Right lobe of liver (tissue), 6 donors: ENCODE data around the gene CELSR1. TPM values are rescaled to one million over a fixed set of nuclear protein-coding genes. Genes with fewer than 3 reads are reported as not detected.

Source experiments
- ATAC-seq, 4 donors: fragments of 200-7000 bp; cut with Tn5 transposase; one replicate each; pipeline ENCODE4 v1.9.1; 2020; ENCODE audit warnings: mild to moderate bottlenecking in 4 of 4, moderate library complexity in 4 of 4
- DNase-seq, 3 donors: peaks; one replicate each; pipeline ENCODE4 v3.0.0-alpha.2; 2020
- H3K27ac ChIP-seq, 3 donors: fragments of 200-600 bp; one replicate each; pipeline ENCODE4 v1.8.0; 2022
- H3K27me3 ChIP-seq, 2 donors: fragments of 200-600 bp; one replicate each; pipeline ENCODE4 v1.8.0; 2022
- H3K36me3 ChIP-seq, 4 donors: fragments of 200-600 bp; sonication (generic) in 1 of 4; one replicate each; pipeline versions ENCODE4 v1.5.1 to v1.8.0; 2017 to 2022; ENCODE audit warnings: control low read depth in 1 of 4
- H3K4me1 ChIP-seq, 4 donors: fragments of 200-600 bp; sonication (generic) in 1 of 4; one replicate each; pipeline versions ENCODE4 v1.5.1 to v1.8.0; 2017 to 2022; ENCODE audit warnings: control low read depth in 1 of 4
- H3K4me3 ChIP-seq, 3 donors: fragments of 200-600 bp; one replicate each; pipeline ENCODE4 v1.8.0; 2022
- H3K9me3 ChIP-seq, 4 donors: fragments of 200-600 bp; sonication (generic) in 1 of 4; one replicate each; pipeline versions ENCODE4 v1.5.1 to v1.8.0; 2017 to 2022; ENCODE audit warnings: control low read depth in 1 of 4
- POLR2A ChIP-seq: fragments of 450-650 bp; IDR thresholded peaks from one replicate; pipeline ENCODE4 v1.6.1; 2017; ENCODE audit warnings: antibody characterized with exemption, mild to moderate bottlenecking
- WGBS: methylation state at CpG from one replicate; pipeline ENCODE4 v1.1.6; 2018; ENCODE audit warnings: low coverage, low lambda C conversion rate; ENCODE audit not compliant: insufficient coverage; ENCODE audit errors: missing lambda C conversion rate; 5-methylcytosine and 5-hydroxymethylcytosine counted together
- intact Hi-C, 2 donors: fragments of 100-400 bp; cut with DNase I; formaldehyde crosslinking; loops; one replicate each; pipeline versions ENCODE4 v1.11.2 to v1.14.1; 2022
- total RNA-seq, 6 experiments: library from RNA; depleted of rRNA in 2 of 6; stranded (reverse); fragments of >200 nt in 2 of 6; fragmentation: NEBNext Ultra II Directional in 3 of 6; extraction: Animal tissue kit (Norgen Biotek cat#: 25700) in 3 of 6; gene quantifications; one replicate each; pipeline versions ENCODE4 v1.1.0 to v1.2.4, GENCODE V29; 2016 to 2023
- TF ChIP-seq, protein P1 (sequence below), 4 donors: fragments of 200-600 bp in 3 of 4; fragments of 450-650 bp in 1 of 4; IDR thresholded peaks; one replicate each; pipeline versions ENCODE4 v1.5.1 to v1.8.0; 2016 to 2022; ENCODE audit warnings: antibody characterized with exemption in 4 of 4, mild to moderate bottlenecking in 2 of 4
- donor health status: DM: no; HTN: yes; CAD: no.
- donor health status: DM: no; HTN: no; CAD: no.
- donor health status: DM: no; HTN: no; CAD: no.
- donor health status: DM: no; HTN: yes; CAD: no.
- donor health status: DM: no; HTN: yes; CAD: no.

The CELSR1 gene
- total RNA-seq, 6 experiments from 2014 or later = 2.9 to 8.2 (median 5.0) TPM

GRCh38 chr22:46381142-46381541, 156.3 kb downstream of the CELSR1 start:
- H3K4me1 ChIP-seq = peaks cover 0 to 41% (median 12%) of the 10 kb centered on the region in 4 donors
- H3K36me3 ChIP-seq = no peaks in the 10 kb centered on the region
- peak in 1 of 3 donors; percentile 37 for DNase-seq
- no peak overlapping the region for H3K27ac ChIP-seq
- no peak for TF ChIP-seq POLR2A
- TF ChIP-seq, protein P1, sequence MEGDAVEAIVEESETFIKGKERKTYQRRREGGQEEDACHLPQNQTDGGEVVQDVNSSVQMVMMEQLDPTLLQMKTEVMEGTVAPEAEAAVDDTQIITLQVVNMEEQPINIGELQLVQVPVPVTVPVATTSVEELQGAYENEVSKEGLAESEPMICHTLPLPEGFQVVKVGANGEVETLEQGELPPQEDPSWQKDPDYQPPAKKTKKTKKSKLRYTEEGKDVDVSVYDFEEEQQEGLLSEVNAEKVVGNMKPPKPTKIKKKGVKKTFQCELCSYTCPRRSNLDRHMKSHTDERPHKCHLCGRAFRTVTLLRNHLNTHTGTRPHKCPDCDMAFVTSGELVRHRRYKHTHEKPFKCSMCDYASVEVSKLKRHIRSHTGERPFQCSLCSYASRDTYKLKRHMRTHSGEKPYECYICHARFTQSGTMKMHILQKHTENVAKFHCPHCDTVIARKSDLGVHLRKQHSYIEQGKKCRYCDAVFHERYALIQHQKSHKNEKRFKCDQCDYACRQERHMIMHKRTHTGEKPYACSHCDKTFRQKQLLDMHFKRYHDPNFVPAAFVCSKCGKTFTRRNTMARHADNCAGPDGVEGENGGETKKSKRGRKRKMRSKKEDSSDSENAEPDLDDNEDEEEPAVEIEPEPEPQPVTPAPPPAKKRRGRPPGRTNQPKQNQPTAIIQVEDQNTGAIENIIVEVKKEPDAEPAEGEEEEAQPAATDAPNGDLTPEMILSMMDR (IDR thresholded peaks at IDR 0.05) = no peak
- ATAC-seq = no peak
- intact Hi-C loops = loop anchor here in 1 of 2 donors (10.0 kb wide), 1 partner anchor 164 kb away; no protein-coding TSS in a partner anchor
- H3K4me3 ChIP-seq = no peak overlapping the region
- H3K9me3 ChIP-seq = no peaks in the 10 kb centered on the region
- WGBS = 40% methylated on average over 3 of the region's 5 CpGs
- no peaks in the 10 kb centered on the region for H3K27me3 ChIP-seq

GRCh38 chr22:46380581-46380980, 156.8 kb downstream of the CELSR1 start:
- WGBS = 76% methylated on average over 6 of the region's 17 CpGs
- TF ChIP-seq, protein P1 (IDR thresholded peaks at IDR 0.05) = no peak
- no peak for TF ChIP-seq POLR2A
- H3K27ac ChIP-seq = peak overlapping the region in 1 of 3 donors; percentile 96
- no peak overlapping the region for H3K4me3 ChIP-seq
- DNase-seq (peak in 1 of 3 donors; percentile 54), ATAC-seq (no peak)
- H3K36me3 ChIP-seq = no peaks in the 10 kb centered on the region
- intact Hi-C loops = loop anchor here in 1 of 2 donors (10.0 kb wide), 1 partner anchor 164 kb away; no protein-coding TSS in a partner anchor
- H3K27me3 ChIP-seq = no peaks in the 10 kb centered on the region
- peaks cover 0 to 44% (median 12%) of the 10 kb centered on the region in 4 donors for H3K4me1 ChIP-seq
- H3K9me3 ChIP-seq = no peaks in the 10 kb centered on the region

- intact Hi-C loops = loop anchor here in 1 of 2 donors (10.0 kb wide), 1 partner anchor 165 kb away; no protein-coding TSS in a partner anchor
- peaks cover 0 to 44% (median 12%) of the 10 kb centered on the region in 4 donors for H3K4me1 ChIP-seq
- H3K4me3 ChIP-seq = peak overlapping the region in 2 of 3 donors; percentile 30 to 52
- 40% methylated on average over 8 of the region's 19 CpGs for WGBS
- DNase-seq = peak in 1 of 3 donors; percentile 36
- H3K36me3 ChIP-seq = no peaks in the 10 kb centered on the region
- TF ChIP-seq POLR2A = no peak
- TF ChIP-seq, protein P1 (IDR thresholded peaks at IDR 0.05) = no peak
- H3K9me3 ChIP-seq = no peaks in the 10 kb centered on the region
- no peak for ATAC-seq
- H3K27me3 ChIP-seq = no peaks in the 10 kb centered on the region
- H3K27ac ChIP-seq = peak overlapping the region in 2 of 3 donors; percentile 93 to 96
Observed at GRCh38 chr22:46380069-46380468, 157.4 kb downstream of the CELSR1 start.

DNA sequence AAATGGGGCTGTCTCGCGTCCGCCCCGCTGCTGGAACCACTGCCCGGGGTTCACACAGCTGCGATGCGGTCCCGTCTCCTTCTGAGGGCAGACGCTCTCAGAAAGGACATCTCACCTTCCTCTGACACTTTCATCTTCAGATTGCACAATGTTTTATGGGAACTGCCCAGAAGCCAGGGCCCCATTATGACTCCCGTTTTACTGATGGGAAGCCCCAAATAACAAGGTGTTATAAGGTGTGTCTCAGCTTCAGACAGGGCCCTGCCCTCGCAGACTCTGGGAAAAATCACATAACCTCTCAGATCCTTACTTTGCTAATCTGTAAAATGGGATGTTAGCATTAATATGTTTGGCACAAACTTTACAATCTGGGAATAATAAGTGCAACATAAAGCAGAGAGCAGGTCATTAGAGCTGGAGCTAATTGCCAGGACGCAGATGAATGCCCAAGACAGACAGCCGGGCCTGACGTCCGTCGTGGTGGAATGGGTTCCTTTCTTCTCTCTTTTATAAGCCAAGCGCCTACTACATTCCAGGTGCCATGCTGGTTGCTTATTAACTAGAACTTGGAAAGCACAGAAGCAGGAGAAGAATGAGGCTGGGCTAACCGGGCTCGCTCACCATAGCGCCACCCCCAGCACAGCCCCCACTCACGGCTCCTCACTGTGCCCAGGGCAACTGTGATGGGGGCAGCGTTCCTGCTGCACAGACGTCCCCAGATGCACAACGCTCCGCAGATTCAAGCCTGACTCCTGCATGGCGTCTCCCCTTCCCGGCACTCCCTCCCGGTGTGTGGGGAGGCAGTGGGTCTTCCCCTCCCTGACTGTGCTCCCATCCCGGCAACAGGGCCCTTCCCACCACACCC, 158.1 kb downstream of the CELSR1 start:
- H3K9me3 ChIP-seq = no peaks in the 10 kb centered on the region
- intact Hi-C loops = no loop called here
- no peaks in the 10 kb centered on the region for H3K36me3 ChIP-seq
- TF ChIP-seq POLR2A = no peak
- TF ChIP-seq, protein P1 (IDR thresholded peaks at IDR 0.05) = no peak
- DNase-seq = peak; percentile 49 to 77 (median 68)
- H3K27me3 ChIP-seq = no peaks in the 10 kb centered on the region
- 30% methylated on average over 22 of the region's 29 CpGs for WGBS
- H3K27ac ChIP-seq = peak overlapping the region; percentile 87 to 96 (median 93)
- ATAC-seq = peak; percentile 52 to 66 (median 58)
- peaks cover 0 to 44% (median 12%) of the 10 kb centered on the region in 4 donors for H3K4me1 ChIP-seq
- H3K4me3 ChIP-seq = peak overlapping the region in 2 of 3 donors; percentile 30 to 52
